WTC11 (cell line): ENCODE data around the gene SULT2B1. TPM values are rescaled to one million over a fixed set of nuclear protein-coding genes. Genes with fewer than 3 reads are reported as not detected.

ENCODE experiments used
- CBFB ChIP-seq: sonication (generic); formaldehyde crosslinking; IDR thresholded peaks from 2 replicates; pipeline ENCODE4 v1.8.1; 2022; ENCODE audit warnings: mild to moderate bottlenecking, low read depth, missing genetic modification reagents
- GABPB1 ChIP-seq: sonication (generic); formaldehyde crosslinking; IDR thresholded peaks from 2 replicates; pipeline ENCODE4 v1.8.1; 2023; ENCODE audit warnings: mild to moderate bottlenecking, missing genetic modification reagents
- IRF2 ChIP-seq: sonication (generic); formaldehyde crosslinking; IDR thresholded peaks from 2 replicates; pipeline ENCODE4 v1.8.0; 2022; ENCODE audit warnings: low read depth, missing genetic modification reagents, borderline replicate concordance
- JUN ChIP-seq: sonication (generic); formaldehyde crosslinking; IDR thresholded peaks from 2 replicates; pipeline ENCODE4 v1.8.0; 2023; ENCODE audit warnings: mild to moderate bottlenecking, missing genetic modification reagents
- NFATC4 ChIP-seq: fragments of 250-450 bp; sonication (Bioruptor Pico); IDR thresholded peaks from 2 replicates; pipeline ENCODE4 v1.9.0; 2021; ENCODE audit warnings: mild to moderate bottlenecking
- NFYB ChIP-seq: sonication (generic); formaldehyde crosslinking; conservative IDR thresholded peaks from 2 replicates; pipeline ENCODE4 v1.8.0; 2022; ENCODE audit warnings: low read depth, missing genetic modification reagents
- PRRX2 ChIP-seq: fragments of 250-450 bp; sonication (Bioruptor Pico); IDR thresholded peaks from 2 replicates; pipeline ENCODE4 v1.8.0; 2021; ENCODE audit warnings: mild to moderate bottlenecking
- RORB ChIP-seq: fragments of 250-450 bp; sonication (Bioruptor Pico); IDR thresholded peaks from 2 replicates; pipeline ENCODE4 v1.9.0; 2021; ENCODE audit warnings: mild to moderate bottlenecking
- SMAD3 ChIP-seq: sonication (generic); formaldehyde crosslinking; IDR thresholded peaks from 2 replicates; pipeline ENCODE4 v1.8.0; 2022; ENCODE audit warnings: missing genetic modification reagents, mild to moderate bottlenecking, borderline replicate concordance
- SMAD4 ChIP-seq: sonication (generic); formaldehyde crosslinking; IDR thresholded peaks from 2 replicates; pipeline ENCODE4 v1.8.0; 2022; ENCODE audit warnings: mild to moderate bottlenecking, missing genetic modification reagents
- ZNF317 ChIP-seq: sonication (generic); formaldehyde crosslinking; IDR thresholded peaks from 2 replicates; pipeline ENCODE4 v1.8.1; 2023; ENCODE audit warnings: low read depth, mild to moderate bottlenecking, moderate library complexity, missing genetic modification reagents, borderline replicate concordance
- ZNF423 ChIP-seq: fragments of 250-450 bp; sonication (Bioruptor Pico); IDR thresholded peaks from 2 replicates; pipeline ENCODE4 v2.1.2; 2022; ENCODE audit warnings: mild to moderate bottlenecking, moderate library complexity
- total RNA-seq: library from RNA; stranded (reverse); gene quantifications from 3 replicates; pipeline ENCODE4 v1.2.3, GENCODE V29; 2021
- TF ChIP-seq, protein P1 (sequence below): sonication (generic); formaldehyde crosslinking; IDR thresholded peaks from 2 replicates; pipeline ENCODE4 v1.8.1; 2023; ENCODE audit warnings: mild to moderate bottlenecking, missing genetic modification reagents
- TF ChIP-seq, protein P2 (sequence below): sonication (generic); formaldehyde crosslinking; IDR thresholded peaks from 2 replicates; pipeline ENCODE4 v1.8.1; 2023; ENCODE audit warnings: mild to moderate bottlenecking, missing genetic modification reagents, moderate library complexity
- TF ChIP-seq, protein P3 (sequence below): sonication (generic); formaldehyde crosslinking; IDR thresholded peaks from 2 replicates; pipeline ENCODE4 v1.8.0; 2023; ENCODE audit warnings: missing genetic modification reagents, mild to moderate bottlenecking, borderline replicate concordance
- TF ChIP-seq, protein P4 (sequence below): sonication (generic); formaldehyde crosslinking; IDR thresholded peaks from 2 replicates; pipeline ENCODE4 v1.8.0; 2022; ENCODE audit warnings: missing genetic modification reagents
- TF ChIP-seq, protein P5 (sequence below): sonication (generic); formaldehyde crosslinking; IDR thresholded peaks from 2 replicates; pipeline ENCODE4 v1.8.0; 2022; ENCODE audit warnings: mild to moderate bottlenecking, missing genetic modification reagents
- TF ChIP-seq, protein P6 (sequence below): sonication (generic); formaldehyde crosslinking; IDR thresholded peaks from 2 replicates; pipeline ENCODE4 v1.8.1; 2023; ENCODE audit warnings: mild to moderate bottlenecking, missing genetic modification reagents, moderate library complexity
- TF ChIP-seq, protein P7 (sequence below): sonication (generic); formaldehyde crosslinking; IDR thresholded peaks from 2 replicates; pipeline ENCODE4 v1.8.1; 2022; ENCODE audit warnings: mild to moderate bottlenecking, missing genetic modification reagents, moderate library complexity, borderline replicate concordance

SULT2B1 gene
- total RNA-seq, 1 experiment from 2014 or later: 0.96 TPM

DNA sequence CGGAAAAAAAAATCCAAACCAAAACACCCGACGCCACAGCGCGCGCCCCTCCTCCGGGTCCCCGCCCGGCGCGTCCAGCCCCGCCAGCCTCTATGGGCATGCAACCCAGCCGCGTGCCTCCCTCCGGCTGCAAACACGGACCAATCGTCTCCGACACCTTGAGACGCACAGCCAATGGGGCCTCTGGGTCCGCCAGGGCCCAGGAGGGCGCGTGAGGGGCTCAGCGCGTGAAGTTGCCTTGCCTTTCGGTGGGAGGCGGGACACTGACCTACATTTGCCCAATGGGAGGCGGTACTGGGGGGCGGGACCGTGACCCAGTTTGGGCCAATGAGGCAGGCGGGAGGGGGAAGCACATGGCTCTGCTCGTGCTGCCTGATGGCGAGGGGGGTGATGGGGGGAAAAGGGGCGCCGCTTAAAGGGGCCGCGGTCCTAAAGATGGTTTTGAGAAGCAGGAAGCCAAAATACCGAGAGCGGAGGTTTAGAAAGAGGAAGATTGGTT lies 85.5 kb downstream of the SULT2B1 start (continued):
- TF ChIP-seq, protein P1, sequence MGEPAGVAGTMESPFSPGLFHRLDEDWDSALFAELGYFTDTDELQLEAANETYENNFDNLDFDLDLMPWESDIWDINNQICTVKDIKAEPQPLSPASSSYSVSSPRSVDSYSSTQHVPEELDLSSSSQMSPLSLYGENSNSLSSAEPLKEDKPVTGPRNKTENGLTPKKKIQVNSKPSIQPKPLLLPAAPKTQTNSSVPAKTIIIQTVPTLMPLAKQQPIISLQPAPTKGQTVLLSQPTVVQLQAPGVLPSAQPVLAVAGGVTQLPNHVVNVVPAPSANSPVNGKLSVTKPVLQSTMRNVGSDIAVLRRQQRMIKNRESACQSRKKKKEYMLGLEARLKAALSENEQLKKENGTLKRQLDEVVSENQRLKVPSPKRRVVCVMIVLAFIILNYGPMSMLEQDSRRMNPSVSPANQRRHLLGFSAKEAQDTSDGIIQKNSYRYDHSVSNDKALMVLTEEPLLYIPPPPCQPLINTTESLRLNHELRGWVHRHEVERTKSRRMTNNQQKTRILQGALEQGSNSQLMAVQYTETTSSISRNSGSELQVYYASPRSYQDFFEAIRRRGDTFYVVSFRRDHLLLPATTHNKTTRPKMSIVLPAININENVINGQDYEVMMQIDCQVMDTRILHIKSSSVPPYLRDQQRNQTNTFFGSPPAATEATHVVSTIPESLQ (CRISPR knock-in tag): no peak
- TF ChIP-seq, protein P2, sequence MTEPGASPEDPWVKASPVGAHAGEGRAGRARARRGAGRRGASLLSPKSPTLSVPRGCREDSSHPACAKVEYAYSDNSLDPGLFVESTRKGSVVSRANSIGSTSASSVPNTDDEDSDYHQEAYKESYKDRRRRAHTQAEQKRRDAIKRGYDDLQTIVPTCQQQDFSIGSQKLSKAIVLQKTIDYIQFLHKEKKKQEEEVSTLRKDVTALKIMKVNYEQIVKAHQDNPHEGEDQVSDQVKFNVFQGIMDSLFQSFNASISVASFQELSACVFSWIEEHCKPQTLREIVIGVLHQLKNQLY (CRISPR knock-in tag): no peak
- TF ChIP-seq GABPB1 (CRISPR knock-in tag) (peak; percentile 49; the same call in 1 of the 2 replicates), NFATC4 (CRISPR knock-in tag) (no peak), SMAD4 (no peak), CBFB (CRISPR knock-in tag) (0 out of 2 replicates have a peak, but pooled peaks have one; percentile 67), SMAD3 (CRISPR knock-in tag) (peak; percentile 96), IRF2 (CRISPR knock-in tag) (no peak), NFYB (CRISPR knock-in tag) (peak; percentile 90), ZNF423 (CRISPR knock-in tag) (no peak), PRRX2 (CRISPR knock-in tag) (no peak), ZNF317 (CRISPR knock-in tag) (no peak), JUN (CRISPR knock-in tag) (no peak), RORB (CRISPR knock-in tag) (no peak)
- TF ChIP-seq, protein P3, sequence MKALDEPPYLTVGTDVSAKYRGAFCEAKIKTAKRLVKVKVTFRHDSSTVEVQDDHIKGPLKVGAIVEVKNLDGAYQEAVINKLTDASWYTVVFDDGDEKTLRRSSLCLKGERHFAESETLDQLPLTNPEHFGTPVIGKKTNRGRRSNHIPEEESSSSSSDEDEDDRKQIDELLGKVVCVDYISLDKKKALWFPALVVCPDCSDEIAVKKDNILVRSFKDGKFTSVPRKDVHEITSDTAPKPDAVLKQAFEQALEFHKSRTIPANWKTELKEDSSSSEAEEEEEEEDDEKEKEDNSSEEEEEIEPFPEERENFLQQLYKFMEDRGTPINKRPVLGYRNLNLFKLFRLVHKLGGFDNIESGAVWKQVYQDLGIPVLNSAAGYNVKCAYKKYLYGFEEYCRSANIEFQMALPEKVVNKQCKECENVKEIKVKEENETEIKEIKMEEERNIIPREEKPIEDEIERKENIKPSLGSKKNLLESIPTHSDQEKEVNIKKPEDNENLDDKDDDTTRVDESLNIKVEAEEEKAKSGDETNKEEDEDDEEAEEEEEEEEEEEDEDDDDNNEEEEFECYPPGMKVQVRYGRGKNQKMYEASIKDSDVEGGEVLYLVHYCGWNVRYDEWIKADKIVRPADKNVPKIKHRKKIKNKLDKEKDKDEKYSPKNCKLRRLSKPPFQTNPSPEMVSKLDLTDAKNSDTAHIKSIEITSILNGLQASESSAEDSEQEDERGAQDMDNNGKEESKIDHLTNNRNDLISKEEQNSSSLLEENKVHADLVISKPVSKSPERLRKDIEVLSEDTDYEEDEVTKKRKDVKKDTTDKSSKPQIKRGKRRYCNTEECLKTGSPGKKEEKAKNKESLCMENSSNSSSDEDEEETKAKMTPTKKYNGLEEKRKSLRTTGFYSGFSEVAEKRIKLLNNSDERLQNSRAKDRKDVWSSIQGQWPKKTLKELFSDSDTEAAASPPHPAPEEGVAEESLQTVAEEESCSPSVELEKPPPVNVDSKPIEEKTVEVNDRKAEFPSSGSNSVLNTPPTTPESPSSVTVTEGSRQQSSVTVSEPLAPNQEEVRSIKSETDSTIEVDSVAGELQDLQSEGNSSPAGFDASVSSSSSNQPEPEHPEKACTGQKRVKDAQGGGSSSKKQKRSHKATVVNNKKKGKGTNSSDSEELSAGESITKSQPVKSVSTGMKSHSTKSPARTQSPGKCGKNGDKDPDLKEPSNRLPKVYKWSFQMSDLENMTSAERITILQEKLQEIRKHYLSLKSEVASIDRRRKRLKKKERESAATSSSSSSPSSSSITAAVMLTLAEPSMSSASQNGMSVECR: peak; percentile 88; the same call in 1 of the 2 replicates
- TF ChIP-seq, protein P4, sequence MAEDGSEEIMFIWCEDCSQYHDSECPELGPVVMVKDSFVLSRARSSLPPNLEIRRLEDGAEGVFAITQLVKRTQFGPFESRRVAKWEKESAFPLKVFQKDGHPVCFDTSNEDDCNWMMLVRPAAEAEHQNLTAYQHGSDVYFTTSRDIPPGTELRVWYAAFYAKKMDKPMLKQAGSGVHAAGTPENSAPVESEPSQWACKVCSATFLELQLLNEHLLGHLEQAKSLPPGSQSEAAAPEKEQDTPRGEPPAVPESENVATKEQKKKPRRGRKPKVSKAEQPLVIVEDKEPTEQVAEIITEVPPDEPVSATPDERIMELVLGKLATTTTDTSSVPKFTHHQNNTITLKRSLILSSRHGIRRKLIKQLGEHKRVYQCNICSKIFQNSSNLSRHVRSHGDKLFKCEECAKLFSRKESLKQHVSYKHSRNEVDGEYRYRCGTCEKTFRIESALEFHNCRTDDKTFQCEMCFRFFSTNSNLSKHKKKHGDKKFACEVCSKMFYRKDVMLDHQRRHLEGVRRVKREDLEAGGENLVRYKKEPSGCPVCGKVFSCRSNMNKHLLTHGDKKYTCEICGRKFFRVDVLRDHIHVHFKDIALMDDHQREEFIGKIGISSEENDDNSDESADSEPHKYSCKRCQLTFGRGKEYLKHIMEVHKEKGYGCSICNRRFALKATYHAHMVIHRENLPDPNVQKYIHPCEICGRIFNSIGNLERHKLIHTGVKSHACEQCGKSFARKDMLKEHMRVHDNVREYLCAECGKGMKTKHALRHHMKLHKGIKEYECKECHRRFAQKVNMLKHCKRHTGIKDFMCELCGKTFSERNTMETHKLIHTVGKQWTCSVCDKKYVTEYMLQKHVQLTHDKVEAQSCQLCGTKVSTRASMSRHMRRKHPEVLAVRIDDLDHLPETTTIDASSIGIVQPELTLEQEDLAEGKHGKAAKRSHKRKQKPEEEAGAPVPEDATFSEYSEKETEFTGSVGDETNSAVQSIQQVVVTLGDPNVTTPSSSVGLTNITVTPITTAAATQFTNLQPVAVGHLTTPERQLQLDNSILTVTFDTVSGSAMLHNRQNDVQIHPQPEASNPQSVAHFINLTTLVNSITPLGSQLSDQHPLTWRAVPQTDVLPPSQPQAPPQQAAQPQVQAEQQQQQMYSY (CRISPR knock-in tag): no peak
- TF ChIP-seq, protein P5, sequence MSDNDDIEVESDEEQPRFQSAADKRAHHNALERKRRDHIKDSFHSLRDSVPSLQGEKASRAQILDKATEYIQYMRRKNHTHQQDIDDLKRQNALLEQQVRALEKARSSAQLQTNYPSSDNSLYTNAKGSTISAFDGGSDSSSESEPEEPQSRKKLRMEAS (CRISPR knock-in tag): peak; percentile 96
- TF ChIP-seq, protein P6, sequence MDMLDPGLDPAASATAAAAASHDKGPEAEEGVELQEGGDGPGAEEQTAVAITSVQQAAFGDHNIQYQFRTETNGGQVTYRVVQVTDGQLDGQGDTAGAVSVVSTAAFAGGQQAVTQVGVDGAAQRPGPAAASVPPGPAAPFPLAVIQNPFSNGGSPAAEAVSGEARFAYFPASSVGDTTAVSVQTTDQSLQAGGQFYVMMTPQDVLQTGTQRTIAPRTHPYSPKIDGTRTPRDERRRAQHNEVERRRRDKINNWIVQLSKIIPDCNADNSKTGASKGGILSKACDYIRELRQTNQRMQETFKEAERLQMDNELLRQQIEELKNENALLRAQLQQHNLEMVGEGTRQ (CRISPR knock-in tag): peak; percentile 83
- TF ChIP-seq, protein P7, sequence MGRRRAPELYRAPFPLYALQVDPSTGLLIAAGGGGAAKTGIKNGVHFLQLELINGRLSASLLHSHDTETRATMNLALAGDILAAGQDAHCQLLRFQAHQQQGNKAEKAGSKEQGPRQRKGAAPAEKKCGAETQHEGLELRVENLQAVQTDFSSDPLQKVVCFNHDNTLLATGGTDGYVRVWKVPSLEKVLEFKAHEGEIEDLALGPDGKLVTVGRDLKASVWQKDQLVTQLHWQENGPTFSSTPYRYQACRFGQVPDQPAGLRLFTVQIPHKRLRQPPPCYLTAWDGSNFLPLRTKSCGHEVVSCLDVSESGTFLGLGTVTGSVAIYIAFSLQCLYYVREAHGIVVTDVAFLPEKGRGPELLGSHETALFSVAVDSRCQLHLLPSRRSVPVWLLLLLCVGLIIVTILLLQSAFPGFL (CRISPR knock-in tag): no peak
